ENCODE results near the gene FHAD1.

Gene FHAD1

GRCh38 chr1:15441247-15441646 lies 194.2 kb downstream of the FHAD1 start:
- no peaks in the 10 kb centered on the region for H3K27me3 ChIP-seq (ENCODE audit: insufficient read depth, low read length)
- no peak overlapping the region for H3K9ac ChIP-seq (ENCODE audit: low read depth, low read length)
- H3K4me3 ChIP-seq (ENCODE audit: low read length) = no peak overlapping the region
- no peak overlapping the region for H3K27ac ChIP-seq (ENCODE audit: low read depth, low read length)
- WGBS = 91% methylated on average over 6 of the region's 6 CpGs
- H3K9me3 ChIP-seq (ENCODE audit: insufficient read depth, low read depth, low read length) = no peaks in the 10 kb centered on the region
- no peaks in the 10 kb centered on the region for H3K4me1 ChIP-seq (ENCODE audit: insufficient read depth, low read length)
- H3K36me3 ChIP-seq (ENCODE audit: insufficient read depth, low read length) = no peaks in the 10 kb centered on the region

- Histone ChIP-seq H3K4me3 (ENCODE audit: low read length) (no peak overlapping the region), H3K9ac (ENCODE audit: low read depth, low read length) (no peak overlapping the region), H3K27me3 (ENCODE audit: insufficient read depth, low read length) (no peaks in the 10 kb centered on the region), H3K27ac (ENCODE audit: low read depth, low read length) (no peak overlapping the region), H3K9me3 (ENCODE audit: insufficient read depth, low read depth, low read length) (no peaks in the 10 kb centered on the region), H3K36me3 (ENCODE audit: insufficient read depth, low read length) (no peaks in the 10 kb centered on the region), H3K4me1 (ENCODE audit: insufficient read depth, low read length) (no peaks in the 10 kb centered on the region)
- 93% methylated on average over 8 of the region's 8 CpGs for WGBS
Observed at GRCh38 chr1:15442119-15442518, 195.1 kb downstream of the FHAD1 start.

DNA sequence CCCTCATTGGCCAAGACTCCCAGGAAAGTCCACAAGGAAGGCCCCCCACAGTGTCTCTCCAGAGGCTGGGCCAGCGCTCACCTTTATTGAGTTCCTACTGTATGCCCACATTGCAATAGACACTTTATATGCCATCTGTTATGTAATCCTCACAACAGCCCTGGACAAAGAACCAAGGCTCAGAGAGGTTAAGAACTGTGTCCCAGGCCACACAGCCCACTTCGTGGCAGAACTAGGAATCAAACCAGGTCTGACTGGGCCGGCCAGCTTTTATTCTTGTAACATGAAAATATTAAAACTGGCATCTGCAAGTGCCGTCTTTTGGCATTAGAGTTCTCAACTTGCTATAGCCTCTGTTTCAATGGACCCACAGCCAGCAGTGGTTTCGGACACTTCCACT lies 195.7 kb downstream of the FHAD1 start:
- Histone ChIP-seq H3K27me3 (ENCODE audit: insufficient read depth, low read length) (no peaks in the 10 kb centered on the region), H3K4me1 (ENCODE audit: insufficient read depth, low read length) (no peaks in the 10 kb centered on the region), H3K4me3 (ENCODE audit: low read length) (no peak overlapping the region), H3K27ac (ENCODE audit: low read depth, low read length) (no peak overlapping the region), H3K36me3 (ENCODE audit: insufficient read depth, low read length) (no peaks in the 10 kb centered on the region), H3K9me3 (ENCODE audit: insufficient read depth, low read depth, low read length) (no peaks in the 10 kb centered on the region), H3K9ac (ENCODE audit: low read depth, low read length) (no peak overlapping the region)
- WGBS = 90% methylated on average over 5 of the region's 5 CpGs

- Histone ChIP-seq H3K4me3 (ENCODE audit: low read length) (no peak overlapping the region), H3K27ac (ENCODE audit: low read depth, low read length) (no peak overlapping the region), H3K9me3 (ENCODE audit: insufficient read depth, low read depth, low read length) (no peaks in the 10 kb centered on the region), H3K4me1 (ENCODE audit: insufficient read depth, low read length) (no peaks in the 10 kb centered on the region), H3K9ac (ENCODE audit: low read depth, low read length) (no peak overlapping the region), H3K36me3 (ENCODE audit: insufficient read depth, low read length) (no peaks in the 10 kb centered on the region), H3K27me3 (ENCODE audit: insufficient read depth, low read length) (no peaks in the 10 kb centered on the region)
- WGBS = 77% methylated on average over 5 of the region's 5 CpGs
Observed at GRCh38 chr1:15443281-15443680, 196.3 kb downstream of the FHAD1 start.

DNA sequence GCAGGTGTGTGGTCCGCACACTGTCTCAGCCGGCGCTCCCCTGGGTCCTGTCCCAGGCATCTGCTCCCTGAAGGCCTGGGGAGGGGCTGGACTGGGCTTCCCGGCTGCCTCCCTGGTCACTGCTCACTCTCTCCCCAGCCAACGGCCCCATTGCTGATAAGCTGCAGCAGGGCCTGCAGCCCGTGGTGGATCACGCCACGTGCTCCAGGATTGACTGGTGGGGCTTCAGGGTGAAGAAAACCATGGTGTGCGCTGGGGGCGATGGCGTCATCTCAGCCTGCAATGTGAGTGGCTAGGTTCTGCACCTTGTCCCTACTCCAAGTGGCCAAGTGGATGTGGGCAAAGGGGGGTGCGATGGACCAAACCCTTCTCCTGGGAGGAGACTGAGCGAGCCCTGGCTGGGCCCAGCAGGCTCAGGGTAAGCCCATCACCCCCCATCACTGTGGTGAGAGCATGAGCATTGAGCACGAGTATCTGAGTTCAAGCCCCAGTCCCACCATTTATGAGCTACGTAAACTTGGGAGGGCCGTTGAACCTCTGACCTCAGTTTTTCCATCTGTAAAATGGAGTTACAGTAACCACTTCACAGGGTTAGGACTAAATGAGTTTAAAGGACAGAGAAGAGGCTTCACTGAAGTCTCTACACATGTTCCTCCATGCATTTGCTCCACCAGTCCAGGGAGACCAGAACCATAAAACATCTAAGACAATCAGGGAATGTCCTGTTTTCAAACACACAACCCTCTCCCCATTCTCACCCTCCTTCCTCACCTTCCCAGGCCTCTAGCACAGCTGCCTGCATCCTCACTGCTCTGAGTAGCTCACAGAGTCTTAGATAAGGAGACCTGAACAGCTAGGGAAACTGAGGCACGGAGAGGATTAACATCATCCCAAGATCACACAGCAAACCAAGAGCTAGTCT lies 197.7 kb downstream of the FHAD1 start:
- no peaks in the 10 kb centered on the region for H3K36me3 ChIP-seq (ENCODE audit: insufficient read depth, low read length)
- no peak overlapping the region for H3K27ac ChIP-seq (ENCODE audit: low read depth, low read length)
- H3K27me3 ChIP-seq (ENCODE audit: insufficient read depth, low read length) = no peaks in the 10 kb centered on the region
- no peaks in the 10 kb centered on the region for H3K9me3 ChIP-seq (ENCODE audit: insufficient read depth, low read depth, low read length)
- 92% methylated on average over 17 of the region's 17 CpGs for WGBS
- no peaks in the 10 kb centered on the region for H3K4me1 ChIP-seq (ENCODE audit: insufficient read depth, low read length)
- no peak overlapping the region for H3K9ac ChIP-seq (ENCODE audit: low read depth, low read length)
- H3K4me3 ChIP-seq (ENCODE audit: low read length) = no peak overlapping the region

DNA sequence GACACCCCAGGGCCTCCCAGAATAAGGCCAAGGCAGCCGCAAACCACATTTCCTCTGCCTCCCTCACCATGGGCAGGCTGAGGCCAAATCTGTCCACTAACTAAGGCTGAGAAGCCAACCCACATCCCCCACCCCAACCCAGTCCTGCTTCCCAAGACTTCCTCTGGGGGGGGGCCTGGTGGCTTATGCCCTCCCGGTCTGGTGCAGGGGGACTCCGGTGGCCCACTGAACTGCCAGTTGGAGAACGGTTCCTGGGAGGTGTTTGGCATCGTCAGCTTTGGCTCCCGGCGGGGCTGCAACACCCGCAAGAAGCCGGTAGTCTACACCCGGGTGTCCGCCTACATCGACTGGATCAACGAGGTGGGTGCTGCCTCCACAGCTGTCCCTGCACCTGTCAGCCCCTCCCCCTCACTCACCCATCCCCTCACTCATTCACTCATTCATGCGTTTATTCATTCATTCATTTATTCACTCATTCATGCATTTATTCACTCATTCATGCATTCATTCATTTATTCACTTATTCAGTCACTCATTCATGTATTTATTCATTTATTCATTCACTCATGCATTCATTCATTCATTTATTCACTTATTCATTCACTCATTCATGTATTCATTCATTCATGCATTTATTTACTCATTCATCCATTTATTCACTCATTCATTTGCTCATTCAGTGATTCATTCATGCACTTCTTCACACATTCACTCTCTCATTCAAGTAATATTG lies 198.5 kb downstream of the FHAD1 start:
- Histone ChIP-seq H3K9me3 (ENCODE audit: insufficient read depth, low read depth, low read length) (no peaks in the 10 kb centered on the region), H3K4me1 (ENCODE audit: insufficient read depth, low read length) (no peaks in the 10 kb centered on the region), H3K27me3 (ENCODE audit: insufficient read depth, low read length) (no peaks in the 10 kb centered on the region), H3K9ac (ENCODE audit: low read depth, low read length) (no peak overlapping the region), H3K36me3 (ENCODE audit: insufficient read depth, low read length) (no peaks in the 10 kb centered on the region), H3K4me3 (ENCODE audit: low read length) (no peak overlapping the region), H3K27ac (ENCODE audit: low read depth, low read length) (no peak overlapping the region)
- 90% methylated on average over 14 of the region's 14 CpGs for WGBS

- WGBS = 91% methylated on average over 4 of the region's 4 CpGs
- Histone ChIP-seq H3K4me3 (ENCODE audit: low read length) (no peak overlapping the region), H3K36me3 (ENCODE audit: insufficient read depth, low read length) (no peaks in the 10 kb centered on the region), H3K9ac (ENCODE audit: low read depth, low read length) (no peak overlapping the region), H3K9me3 (ENCODE audit: insufficient read depth, low read depth, low read length) (no peaks in the 10 kb centered on the region), H3K27ac (ENCODE audit: low read depth, low read length) (no peak overlapping the region), H3K27me3 (ENCODE audit: insufficient read depth, low read length) (no peaks in the 10 kb centered on the region), H3K4me1 (ENCODE audit: insufficient read depth, low read length) (no peaks in the 10 kb centered on the region)
Observed at GRCh38 chr1:15446212-15446611, 199.2 kb downstream of the FHAD1 start.
